DLD1 (cell line): ENCODE data around the gene RAD54L2.
"Not testable (repeated sequence)": the region's sequence is repeated elsewhere in the genome, so short reads cannot be mapped to it uniquely, and the experiment has no call there.

ENCODE experiments used
- in situ Hi-C: cut with HindIII; loops from 2 replicates; pipeline ENCODE4 v1.10.0; 2017; ENCODE audit warnings: low sequenced_read_pairs

Gene RAD54L2

GRCh38 chr3:51542596-51542995 lies 4.1 kb downstream of the RAD54L2 start:
- in situ Hi-C loops = not testable (repeated sequence)

- in situ Hi-C loops = no loop called here
Observed at GRCh38 chr3:51544011-51544775, 5.7 kb downstream of the RAD54L2 start.

GRCh38 chr3:51547274-51547673 lies 8.8 kb downstream of the RAD54L2 start:
- in situ Hi-C loops = no loop called here

GRCh38 chr3:51549311-51549710 lies 10.8 kb downstream of the RAD54L2 start:
- in situ Hi-C loops = no loop called here

GRCh38 chr3:51550080-51550819 lies 11.7 kb downstream of the RAD54L2 start:
- in situ Hi-C loops = no loop called here

GRCh38 chr3:51557993-51558392 lies 19.5 kb downstream of the RAD54L2 start:
- in situ Hi-C loops = no loop called here

GRCh38 chr3:51559411-51559888 lies 20.9 kb downstream of the RAD54L2 start:
- in situ Hi-C loops = no loop called here

- in situ Hi-C loops = no loop called here
Observed at GRCh38 chr3:51559961-51560360, 21.4 kb downstream of the RAD54L2 start.

GRCh38 chr3:51562403-51562802 lies 23.9 kb downstream of the RAD54L2 start:
- in situ Hi-C loops = not testable (repeated sequence)

- in situ Hi-C loops = no loop called here
Observed at GRCh38 chr3:51568036-51568435, 29.5 kb downstream of the RAD54L2 start.

- in situ Hi-C loops = no loop called here
Observed at GRCh38 chr3:51568996-51569395, 30.5 kb downstream of the RAD54L2 start.

GRCh38 chr3:51578238-51578637 lies 39.7 kb downstream of the RAD54L2 start:
- in situ Hi-C loops = no loop called here

- in situ Hi-C loops = no loop called here
Observed at GRCh38 chr3:51580418-51580817, 41.9 kb downstream of the RAD54L2 start.

GRCh38 chr3:51581524-51581923 lies 43.0 kb downstream of the RAD54L2 start:
- in situ Hi-C loops = no loop called here

GRCh38 chr3:51585197-51585596 lies 46.7 kb downstream of the RAD54L2 start:
- in situ Hi-C loops = no loop called here

GRCh38 chr3:51585871-51586270 lies 47.4 kb downstream of the RAD54L2 start:
- in situ Hi-C loops = no loop called here
